Natural killer cell treated with Interleukin-12 subunit alpha and Interleukin-12 subunit beta and Interleukin-15 and Interleukin-18, amount 100 ng/mL, for 72 hours (primary cell): Measurements from ENCODE around the gene TMEM225B. TPM values are rescaled to one million over a fixed set of nuclear protein-coding genes. Genes with fewer than 3 reads are reported as not detected.

Experiments
- ATAC-seq, 2 donors: fragments of 150-1000 bp; cut with Tn5 transposase in 1 of 2; sonication (Bioruptor Pico), chemical (Tn5 transposase) in 1 of 2; 2 replicates each; pipeline ENCODE4 v1.10.0; 2021
- DNase-seq: peaks from one replicate; pipeline ENCODE4 v3.0.0; 2022; ENCODE audit warnings: low spot score
- H3K27ac Mint-ChIP-seq, 2 donors: 1 replicate in 1 of 2; 2 replicates in 1 of 2; pipeline ENCODE4 v1.8.0; 2022; ENCODE audit warnings: mixed read lengths in 2 of 2, mild to moderate bottlenecking in 1 of 2, moderate library complexity in 1 of 2
- H3K27me3 Mint-ChIP-seq, 2 donors: 1 replicate in 1 of 2; 2 replicates in 1 of 2; pipeline ENCODE4 v1.8.0; 2022; ENCODE audit warnings: mixed read lengths in 2 of 2
- H3K36me3 Mint-ChIP-seq: one replicate; pipeline ENCODE4 v1.8.0; 2022; ENCODE audit warnings: mixed read lengths
- H3K4me1 Mint-ChIP-seq, 2 donors: 1 replicate in 1 of 2; 2 replicates in 1 of 2; pipeline ENCODE4 v1.8.0; 2022; ENCODE audit warnings: low read depth in 2 of 2, mixed read lengths in 2 of 2, mild to moderate bottlenecking in 1 of 2
- H3K4me3 Mint-ChIP-seq: one replicate; pipeline ENCODE4 v1.8.0; 2022; ENCODE audit warnings: mixed read lengths
- H3K9me3 Mint-ChIP-seq: 2 replicates; pipeline ENCODE4 v1.8.0; 2022; ENCODE audit warnings: mixed read lengths
- total RNA-seq, 2 donors: library from RNA; stranded (reverse); gene quantifications; one replicate each; pipeline ENCODE4 v1.2.3, GENCODE V29; 2022

TMEM225B gene
- total RNA-seq, 2 donors from 2014 or later: 0.78 to 1.1 TPM

DNA sequence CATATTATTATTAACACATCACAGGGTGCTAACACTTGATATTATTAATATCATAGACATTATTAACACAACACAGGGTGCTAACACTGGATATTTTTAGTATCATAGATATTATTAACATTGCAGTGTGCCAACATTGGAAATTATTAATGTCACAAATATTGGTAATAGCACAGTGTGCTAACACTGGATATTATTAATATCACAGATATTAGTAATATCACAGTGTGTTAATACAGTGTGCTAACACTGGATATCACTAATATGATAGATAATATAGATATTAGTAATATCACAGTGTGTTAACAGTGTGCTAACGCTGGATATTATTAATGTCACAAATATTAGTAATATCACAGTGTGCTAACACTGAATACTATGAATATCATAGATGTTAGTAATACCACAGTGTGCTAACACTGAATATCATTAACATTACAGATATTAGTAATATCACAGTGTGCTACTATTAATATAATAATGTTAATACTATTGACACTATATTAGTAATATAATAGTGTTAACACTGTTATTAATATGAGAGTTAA, 1.6 kb upstream of the TMEM225B start:
- DNase-seq: no peak
- Mint-ChIP-seq H3K4me3 (no peak overlapping the region), H3K27ac (no peak overlapping the region), H3K9me3 (no peaks in the 10 kb centered on the region), H3K4me1 (no peaks in the 10 kb centered on the region), H3K36me3 (no peaks in the 10 kb centered on the region), H3K27me3 (no peaks in the 10 kb centered on the region)
- no peak for ATAC-seq

DNA sequence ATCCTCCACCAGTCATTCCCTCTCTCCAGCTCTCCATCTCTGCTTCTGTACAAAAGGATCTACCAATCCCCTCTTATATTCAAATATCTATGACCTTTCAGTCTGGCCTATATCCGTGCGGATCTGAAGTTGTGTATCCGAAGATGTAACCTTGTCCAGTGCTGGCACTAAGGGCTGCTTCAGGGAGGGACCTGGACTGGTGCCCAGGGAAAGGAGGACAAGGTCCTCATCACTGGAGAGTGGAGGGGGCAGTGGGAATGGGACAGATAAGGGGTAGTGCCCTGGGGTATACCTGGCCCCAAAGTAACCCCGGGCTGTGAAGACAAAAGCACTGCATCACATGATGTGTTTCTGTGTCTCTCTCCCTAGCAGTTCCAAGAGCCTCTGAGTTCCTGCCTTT, 1.8 kb downstream of the TMEM225B start:
- Mint-ChIP-seq H3K36me3 (no peaks in the 10 kb centered on the region), H3K27ac (no peak overlapping the region), H3K4me3 (no peak overlapping the region), H3K4me1 (no peaks in the 10 kb centered on the region), H3K27me3 (no peaks in the 10 kb centered on the region), H3K9me3 (no peaks in the 10 kb centered on the region)
- no peak for ATAC-seq
- no peak for DNase-seq

DNA sequence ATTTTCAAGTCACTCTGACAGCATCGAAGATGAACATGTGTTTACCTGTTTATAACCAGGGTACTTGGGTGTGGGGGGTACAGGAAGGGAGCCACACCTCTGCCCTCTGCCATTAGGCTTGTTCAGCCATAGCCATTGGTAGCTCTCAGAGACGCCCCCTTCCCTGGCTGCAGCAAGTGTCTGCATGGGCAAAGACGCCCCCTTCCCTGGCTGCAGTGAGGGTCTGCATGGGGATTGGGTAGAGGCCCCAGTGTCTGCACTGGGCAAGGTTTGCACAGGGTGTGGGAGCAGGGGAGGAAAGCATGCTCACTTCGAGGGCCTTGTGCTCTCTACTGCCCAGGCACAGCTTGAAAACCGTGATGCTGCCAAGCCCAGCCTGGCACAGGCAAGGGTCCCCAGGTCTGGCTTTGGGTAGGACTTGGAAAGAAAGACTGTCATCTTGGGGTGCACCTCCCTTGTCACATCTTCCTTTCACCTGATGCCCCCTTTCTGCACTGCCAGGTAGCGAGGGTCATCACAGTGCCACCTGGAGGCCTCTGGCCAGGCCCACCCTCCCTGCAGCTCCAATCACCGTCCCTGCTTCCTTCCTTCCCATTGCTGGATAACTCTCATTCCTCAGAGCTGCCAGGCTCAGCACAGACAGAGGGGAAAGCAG, 3.7 kb downstream of the TMEM225B start:
- no peak for ATAC-seq
- H3K9me3 Mint-ChIP-seq: no peaks in the 10 kb centered on the region
- H3K4me3 Mint-ChIP-seq: no peak overlapping the region

DNA sequence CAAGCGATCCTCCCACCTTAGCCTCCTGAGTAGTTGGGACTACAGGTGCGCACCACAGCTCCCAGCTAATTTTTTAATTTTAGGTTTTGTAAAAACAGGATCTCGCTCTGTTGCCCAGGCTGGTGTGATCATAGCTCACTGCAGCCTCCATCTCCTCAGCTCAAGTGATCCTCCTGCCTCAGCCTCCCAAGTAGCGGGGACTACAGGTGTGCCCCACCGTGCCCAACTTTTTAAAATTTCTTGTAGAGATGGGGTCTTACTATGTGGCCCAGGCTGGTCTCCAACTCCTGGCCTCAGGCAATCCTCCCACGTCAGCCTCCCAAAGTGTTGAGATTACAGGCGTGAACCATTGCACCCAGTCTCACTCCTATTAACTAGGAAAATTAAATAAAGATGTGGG, 7.5 kb downstream of the TMEM225B start:
- H3K4me1 Mint-ChIP-seq: no peaks in the 10 kb centered on the region
- no peaks in the 10 kb centered on the region for H3K9me3 Mint-ChIP-seq
- H3K27me3 Mint-ChIP-seq: no peaks in the 10 kb centered on the region
- H3K27ac Mint-ChIP-seq: no peak overlapping the region
- ATAC-seq (no peak), DNase-seq (no peak)
- no peaks in the 10 kb centered on the region for H3K36me3 Mint-ChIP-seq
- no peak overlapping the region for H3K4me3 Mint-ChIP-seq

More for the DNA sequence above, 3.7 kb downstream of the TMEM225B start:
- no peak overlapping the region for H3K27ac Mint-ChIP-seq
- H3K4me1 Mint-ChIP-seq: no peaks in the 10 kb centered on the region
- H3K27me3 Mint-ChIP-seq: no peaks in the 10 kb centered on the region
- H3K36me3 Mint-ChIP-seq: no peaks in the 10 kb centered on the region
- no peak for DNase-seq

DNA sequence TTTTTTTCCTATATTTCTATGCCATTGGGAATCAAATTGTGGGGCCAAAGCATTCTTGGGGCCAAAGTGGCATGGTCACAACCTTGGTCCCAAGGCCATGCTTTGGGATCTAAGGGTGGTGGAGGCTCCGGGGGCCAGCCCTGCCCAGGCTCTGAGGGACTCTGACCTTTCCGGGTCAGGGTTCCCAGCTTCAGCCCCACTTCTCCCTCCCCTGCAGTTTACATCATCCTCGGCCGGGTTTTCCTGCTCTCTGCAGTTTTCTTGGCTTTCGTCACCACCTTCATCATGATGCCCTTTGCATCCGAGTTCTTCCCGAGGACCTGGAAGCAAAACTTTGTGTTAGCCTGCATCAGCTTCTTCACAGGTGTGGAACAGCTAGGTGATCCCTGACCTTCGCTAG, 8.5 kb downstream of the TMEM225B start:
- Mint-ChIP-seq H3K27me3 (no peaks in the 10 kb centered on the region), H3K36me3 (no peaks in the 10 kb centered on the region), H3K9me3 (no peaks in the 10 kb centered on the region), H3K27ac (no peak overlapping the region), H3K4me1 (no peaks in the 10 kb centered on the region), H3K4me3 (no peak overlapping the region)
- ATAC-seq (no peak), DNase-seq (no peak)

DNA sequence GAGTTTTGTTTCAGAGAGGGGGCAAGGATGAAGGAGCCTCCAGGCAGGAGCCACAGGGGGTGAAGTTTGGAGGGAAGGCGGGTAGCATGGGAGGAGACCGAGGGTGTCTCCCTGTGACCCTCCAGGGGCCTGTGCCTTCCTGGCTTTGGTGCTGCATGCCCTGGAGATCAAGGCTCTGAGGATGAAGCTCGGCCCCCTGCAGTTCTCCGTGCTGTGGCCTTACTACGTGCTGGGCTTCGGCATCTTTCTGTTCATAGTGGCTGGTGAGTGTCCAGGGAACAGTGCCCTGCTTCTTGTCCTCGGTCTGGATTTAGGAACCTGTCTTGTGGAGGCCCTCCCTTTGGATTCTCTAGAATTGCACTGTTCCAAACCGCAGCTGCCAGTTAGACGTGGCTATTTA, 9.5 kb downstream of the TMEM225B start:
- Mint-ChIP-seq H3K27ac (no peak overlapping the region), H3K4me3 (no peak overlapping the region), H3K9me3 (no peaks in the 10 kb centered on the region), H3K36me3 (no peaks in the 10 kb centered on the region), H3K4me1 (no peaks in the 10 kb centered on the region), H3K27me3 (no peaks in the 10 kb centered on the region)
- ATAC-seq (no peak), DNase-seq (no peak)

DNA sequence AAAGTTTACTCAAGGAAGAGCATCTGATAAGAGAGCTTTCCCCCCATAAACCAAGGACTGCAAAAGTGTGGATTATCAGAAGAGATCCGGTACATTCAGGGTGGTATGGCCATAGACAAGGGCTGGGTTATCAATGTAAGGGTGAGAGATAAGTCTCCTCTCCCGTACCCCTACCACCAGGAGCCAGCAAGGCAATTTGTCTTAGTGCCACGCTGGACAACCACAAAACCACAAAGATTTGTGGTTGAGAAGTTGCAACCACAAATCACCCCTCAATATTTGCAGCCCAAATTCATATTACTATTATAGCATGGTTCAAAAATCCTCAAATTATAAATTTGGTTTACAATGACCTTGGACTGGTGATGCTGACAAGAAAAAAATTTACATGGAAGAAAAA, 16.4 kb downstream of the TMEM225B start:
- peak overlapping the region; percentile 3 for H3K4me3 Mint-ChIP-seq

DNA sequence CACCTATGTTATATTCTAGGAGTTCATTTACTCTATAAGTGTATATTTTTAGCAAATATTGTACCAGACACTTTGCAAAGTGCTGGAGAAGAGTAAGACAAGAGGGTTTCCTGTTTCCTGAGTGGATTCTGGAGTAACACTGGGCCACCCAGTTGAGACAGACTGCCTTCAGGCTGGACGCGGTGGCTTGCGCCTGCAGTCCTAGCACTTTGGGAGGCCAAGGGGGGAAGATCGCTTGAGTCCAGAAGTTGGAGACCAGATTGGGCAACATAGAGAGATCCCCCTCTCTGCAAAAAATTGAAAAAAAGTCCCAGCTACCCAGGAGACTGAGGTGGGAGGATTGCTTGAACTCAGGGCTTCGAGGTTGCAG, 17.9 kb downstream of the TMEM225B start:
- peaks cover 8% of the 10 kb centered on the region for H3K36me3 Mint-ChIP-seq
- no peaks in the 10 kb centered on the region for H3K9me3 Mint-ChIP-seq
- H3K4me3 Mint-ChIP-seq: peak overlapping the region; percentile 89
- H3K27me3 Mint-ChIP-seq: no peaks in the 10 kb centered on the region
- ATAC-seq: peak in 1 of 2 donors; percentile 0
- H3K4me1 Mint-ChIP-seq: peaks cover 34 to 37% of the 10 kb centered on the region in 2 donors
- no peak for DNase-seq
- peak overlapping the region; percentile 82 to 90 for H3K27ac Mint-ChIP-seq

More for the DNA sequence above, 16.4 kb downstream of the TMEM225B start:
- Mint-ChIP-seq H3K27ac (no peak overlapping the region), H3K27me3 (no peaks in the 10 kb centered on the region), H3K36me3 (peaks cover 8% of the 10 kb centered on the region), H3K9me3 (no peaks in the 10 kb centered on the region), H3K4me1 (peaks cover 34 to 36% of the 10 kb centered on the region in 2 donors)
- DNase-seq (no peak), ATAC-seq (no peak)

DNA sequence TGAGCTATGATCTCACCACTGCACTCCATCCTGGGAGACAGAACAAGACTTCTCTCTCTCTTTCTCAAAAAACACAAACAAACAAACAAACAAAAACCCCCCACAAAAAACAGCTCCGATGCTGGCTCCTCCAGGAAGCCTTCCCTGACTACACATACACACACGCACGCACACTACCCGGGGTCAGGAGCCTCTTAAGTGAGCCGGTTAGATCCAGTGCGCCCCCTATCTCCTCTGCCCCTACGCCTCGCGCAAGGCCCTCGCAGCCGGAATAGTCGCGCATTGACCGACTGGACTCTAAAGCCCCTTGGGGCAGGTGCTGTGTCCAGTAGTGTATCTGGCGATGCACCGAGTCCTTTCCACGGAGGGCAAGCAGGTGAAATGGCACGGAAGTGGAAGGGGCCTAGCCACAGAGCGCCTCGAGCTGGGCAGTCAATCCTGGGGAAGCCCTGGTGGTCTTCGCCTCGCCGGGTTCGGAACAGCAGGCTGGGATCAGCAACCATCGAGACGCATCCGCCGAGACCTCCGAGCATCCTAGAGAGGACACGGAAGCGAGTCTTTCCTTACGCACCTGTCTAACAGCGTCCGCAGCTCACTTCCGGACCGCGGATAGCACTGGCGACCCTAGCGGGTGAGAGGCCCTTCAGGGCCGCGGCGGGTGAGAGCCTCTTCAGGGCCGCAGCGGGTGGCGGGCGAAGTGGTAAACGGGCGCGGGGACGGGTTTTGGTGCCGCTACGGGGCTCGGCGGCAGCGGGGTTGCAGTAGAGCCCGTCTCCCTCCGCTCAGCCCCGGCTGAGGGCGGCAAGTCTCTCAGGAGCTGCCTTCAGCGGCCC, 18.5 kb downstream of the TMEM225B start, which contains the start of gene ZSCAN25:
Gene ZSCAN25 (plus strand): TSS at position 588 of the 833 bp plus-strand sequence. CDS start 2,661 bp downstream, outside the sequence.
- ATAC-seq (peak; percentile 97 to 98), DNase-seq (peak; percentile 93)
- Mint-ChIP-seq H3K36me3 (peaks cover 8% of the 10 kb centered on the region), H3K9me3 (no peaks in the 10 kb centered on the region), H3K4me1 (peaks cover 36 to 37% of the 10 kb centered on the region in 2 donors), H3K4me3 (peak within 1 kb of the TSS; percentile 89), H3K27ac (peak within 1 kb of the TSS; percentile 82 to 90), H3K27me3 (no peaks in the 10 kb centered on the region)

DNA sequence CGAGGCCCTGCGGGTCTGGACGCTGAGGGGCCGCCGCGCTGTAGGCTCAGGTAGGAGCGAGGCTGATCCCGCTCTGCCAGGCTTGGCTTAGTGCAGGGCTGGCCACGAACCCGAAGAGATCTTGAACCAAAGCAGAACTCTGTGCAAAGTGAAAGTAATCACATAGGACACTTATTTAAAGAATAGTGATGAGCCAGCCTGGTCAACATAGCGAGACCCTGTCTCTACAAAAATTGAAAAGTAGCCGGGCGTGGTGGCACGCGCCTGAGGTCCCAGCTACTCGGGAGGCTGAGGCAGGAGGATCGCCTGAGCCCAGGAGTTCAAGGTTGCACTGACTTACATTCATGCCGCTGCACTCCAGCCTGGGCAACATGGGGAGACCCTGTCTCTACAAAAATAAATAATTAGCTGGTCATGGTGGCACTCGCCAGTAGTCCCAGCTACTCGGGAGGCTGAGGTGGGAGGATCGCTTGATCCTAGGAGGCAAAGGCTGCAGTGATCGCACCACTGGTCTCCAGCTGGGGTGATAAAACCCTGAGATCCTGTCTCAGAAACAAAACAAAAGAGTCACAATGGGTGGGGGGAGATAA, 19.2 kb downstream of the TMEM225B start:
- peak overlapping the region; percentile 82 to 90 for H3K27ac Mint-ChIP-seq
- peak in 1 of 2 donors; percentile 58 for ATAC-seq
- H3K4me3 Mint-ChIP-seq: peak overlapping the region; percentile 89
- no peak for DNase-seq
- peaks cover 8% of the 10 kb centered on the region for H3K36me3 Mint-ChIP-seq
- H3K9me3 Mint-ChIP-seq: no peaks in the 10 kb centered on the region
- peaks cover 36 to 37% of the 10 kb centered on the region in 2 donors for H3K4me1 Mint-ChIP-seq
- H3K27me3 Mint-ChIP-seq: no peaks in the 10 kb centered on the region

DNA sequence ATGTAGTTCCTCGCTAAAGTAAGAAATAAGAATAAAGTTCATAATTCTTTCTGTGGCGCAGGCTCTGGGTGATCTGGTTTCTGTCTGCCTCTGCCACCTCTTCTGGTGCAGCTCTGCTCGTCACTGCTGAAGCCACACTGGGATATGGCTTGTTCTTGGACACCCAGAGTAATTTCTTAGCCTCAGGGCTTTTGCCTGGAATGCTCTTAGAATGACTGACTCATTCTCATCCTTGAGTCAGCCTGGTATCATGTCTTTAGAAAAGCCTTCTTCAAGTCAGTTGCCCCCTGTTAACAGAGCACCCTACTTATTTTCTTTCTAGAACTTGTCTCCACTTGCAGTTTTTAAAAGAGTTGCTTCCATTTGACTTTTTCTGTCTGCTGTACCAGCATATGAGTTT, 20.7 kb downstream of the TMEM225B start:
- DNase-seq (no peak), ATAC-seq (no peak)
- peaks cover 14% of the 10 kb centered on the region for H3K36me3 Mint-ChIP-seq
- H3K9me3 Mint-ChIP-seq: no peaks in the 10 kb centered on the region
- no peaks in the 10 kb centered on the region for H3K27me3 Mint-ChIP-seq
- peak overlapping the region in 1 of 2 donors; percentile 90 for H3K27ac Mint-ChIP-seq
- H3K4me3 Mint-ChIP-seq: peak overlapping the region; percentile 89
- H3K4me1 Mint-ChIP-seq: peaks cover 43 to 44% of the 10 kb centered on the region in 2 donors

DNA sequence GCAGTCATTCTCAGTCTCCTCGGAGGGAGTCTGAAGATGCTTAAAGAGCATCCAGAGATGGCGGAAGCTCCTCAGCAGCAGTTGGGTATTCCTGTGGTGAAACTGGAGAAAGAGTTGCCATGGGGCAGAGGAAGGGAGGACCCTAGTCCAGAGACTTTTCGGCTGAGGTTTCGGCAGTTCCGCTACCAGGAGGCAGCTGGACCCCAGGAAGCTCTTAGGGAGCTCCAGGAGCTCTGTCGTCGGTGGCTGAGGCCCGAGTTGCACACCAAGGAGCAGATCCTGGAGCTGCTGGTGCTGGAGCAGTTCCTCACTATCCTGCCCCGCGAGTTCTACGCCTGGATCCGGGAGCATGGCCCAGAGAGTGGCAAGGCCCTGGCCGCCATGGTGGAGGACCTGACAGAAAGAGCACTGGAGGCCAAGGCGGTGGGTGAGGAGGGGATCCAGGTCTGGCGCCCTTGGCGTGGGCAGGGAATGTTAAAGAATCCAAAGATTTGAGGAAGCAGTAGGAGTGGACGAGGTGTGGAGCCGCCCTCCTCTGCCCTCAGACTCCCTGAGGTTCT, 21.6 kb downstream of the TMEM225B start:
- DNase-seq (no peak), ATAC-seq (no peak)
- Mint-ChIP-seq H3K27ac (peak overlapping the region; percentile 17 to 90), H3K27me3 (no peaks in the 10 kb centered on the region), H3K36me3 (peaks cover 20% of the 10 kb centered on the region), H3K9me3 (no peaks in the 10 kb centered on the region), H3K4me3 (no peak overlapping the region), H3K4me1 (peaks cover 52 to 54% of the 10 kb centered on the region in 2 donors)

DNA sequence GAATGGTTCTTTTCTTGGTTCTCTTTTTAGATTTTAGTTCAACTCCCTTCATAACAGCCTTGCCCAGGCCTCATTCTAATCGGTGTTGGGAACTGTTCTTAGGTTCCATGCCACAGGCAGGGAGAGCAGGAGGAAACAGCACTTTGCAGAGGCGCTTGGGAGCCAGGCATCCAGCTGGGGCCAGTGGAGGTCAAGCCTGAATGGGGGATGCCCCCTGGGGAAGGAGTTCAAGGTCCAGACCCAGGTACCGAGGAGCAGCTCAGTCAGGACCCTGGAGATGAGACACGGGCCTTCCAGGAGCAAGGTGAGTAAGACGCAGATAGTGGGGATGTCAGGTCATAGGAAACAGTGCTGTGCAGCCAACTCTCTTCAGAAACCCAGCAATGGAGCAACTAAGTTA, 23.2 kb downstream of the TMEM225B start:
- H3K4me3 Mint-ChIP-seq: no peak overlapping the region
- H3K27me3 Mint-ChIP-seq: no peaks in the 10 kb centered on the region
- ATAC-seq (no peak), DNase-seq (no peak)
- no peaks in the 10 kb centered on the region for H3K9me3 Mint-ChIP-seq
- peak overlapping the region in 1 of 2 donors; percentile 14 for H3K27ac Mint-ChIP-seq
- peaks cover 33% of the 10 kb centered on the region for H3K36me3 Mint-ChIP-seq
- H3K4me1 Mint-ChIP-seq: peaks cover 55 to 58% of the 10 kb centered on the region in 2 donors
